Fibroblast of upper back skin (primary cell): Measurements from ENCODE around the gene C11orf68.

Experiments used
- DNase-seq: peaks from one replicate; pipeline ENCODE4 v3.0.0-alpha.2; 2013

Gene C11orf68

DNA sequence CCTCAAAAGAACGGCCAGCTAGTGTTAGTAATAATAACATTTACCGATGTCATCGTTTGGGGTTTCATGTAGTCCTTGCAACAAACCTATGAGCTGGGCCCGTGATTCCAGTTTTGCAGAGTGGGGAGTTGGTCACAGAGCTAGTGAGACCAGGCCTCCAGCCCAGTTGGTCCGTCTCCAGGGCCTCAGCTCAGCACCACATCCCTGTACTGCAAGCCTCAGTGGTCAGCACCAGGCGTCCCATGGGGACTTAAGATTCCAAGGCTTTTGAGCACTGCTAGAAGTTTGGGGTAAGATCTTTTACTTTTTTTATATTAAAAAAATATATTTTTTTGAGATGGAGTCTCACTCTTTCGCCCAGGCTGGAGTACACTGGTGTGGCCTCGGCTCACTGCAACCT lies 25.3 kb upstream of the C11orf68 start:
- no peak for DNase-seq

DNA sequence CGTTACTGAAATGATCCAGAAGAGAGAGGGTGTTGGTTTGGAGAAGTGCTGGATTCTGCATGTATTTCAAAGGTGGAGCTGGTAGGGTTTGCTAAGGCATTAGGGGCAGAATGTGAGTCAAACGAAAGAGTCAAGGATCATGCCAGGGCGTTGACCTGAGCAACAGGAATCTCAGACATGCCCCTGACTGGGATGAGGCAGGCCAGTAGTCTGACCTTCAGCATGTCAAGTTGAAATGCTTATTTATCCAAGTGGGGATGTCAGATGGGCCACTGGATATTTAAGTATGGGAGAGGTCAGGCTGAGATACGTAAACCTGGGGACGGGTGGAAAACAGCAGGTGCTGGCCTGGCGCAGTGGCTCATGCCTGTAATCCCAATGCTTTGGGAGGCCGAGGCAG lies 23.7 kb upstream of the C11orf68 start:
- no peak for DNase-seq

DNA sequence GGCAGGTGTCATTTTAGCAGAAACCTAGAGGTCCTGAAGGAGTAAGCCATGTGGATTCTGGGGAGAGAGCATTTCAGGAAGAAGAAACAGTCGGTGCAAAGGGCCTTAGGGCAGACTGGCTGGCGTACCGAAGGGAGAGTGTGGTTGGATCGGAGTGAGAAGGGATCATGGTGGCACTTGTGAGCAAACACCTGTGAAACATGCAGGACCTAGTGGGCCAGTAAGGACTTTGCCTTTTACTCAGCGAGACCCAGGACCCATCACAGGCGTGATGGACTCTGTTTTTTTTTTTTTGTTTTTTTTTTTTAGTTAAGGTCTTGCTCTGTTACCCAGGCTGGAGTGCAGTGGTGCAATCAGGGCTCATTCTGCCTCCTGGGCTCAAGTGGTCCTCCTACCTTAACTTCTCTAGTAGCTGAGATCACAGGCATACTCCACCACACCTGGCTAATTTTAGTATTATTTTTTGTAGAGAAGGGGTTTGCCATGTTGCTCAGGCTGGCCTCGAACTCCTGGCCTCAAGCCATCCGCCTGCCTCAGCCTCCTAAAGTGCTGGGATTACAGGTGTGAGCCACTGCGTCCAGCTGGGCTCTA lies 23.0 kb upstream of the C11orf68 start:
- no peak for DNase-seq

DNA sequence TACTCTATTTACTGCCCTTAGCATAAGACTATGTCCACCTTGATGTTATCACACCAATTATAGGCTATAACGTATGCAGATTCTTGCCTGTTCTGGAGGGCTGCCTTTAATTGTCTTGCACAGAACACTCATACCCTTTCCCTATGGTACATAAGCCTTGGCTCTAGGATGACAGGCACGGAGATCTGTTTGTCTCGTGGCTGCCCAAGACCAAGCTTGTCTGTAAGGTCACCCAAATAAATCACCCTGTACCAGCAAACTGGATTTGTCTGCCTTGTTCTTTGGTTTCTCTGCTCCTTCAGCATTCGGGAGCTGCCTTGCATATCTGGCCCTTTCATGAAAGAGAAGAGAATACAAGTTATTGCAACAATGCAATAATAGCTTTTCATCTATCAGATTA lies 18.9 kb upstream of the C11orf68 start:
- no peak for DNase-seq

DNA sequence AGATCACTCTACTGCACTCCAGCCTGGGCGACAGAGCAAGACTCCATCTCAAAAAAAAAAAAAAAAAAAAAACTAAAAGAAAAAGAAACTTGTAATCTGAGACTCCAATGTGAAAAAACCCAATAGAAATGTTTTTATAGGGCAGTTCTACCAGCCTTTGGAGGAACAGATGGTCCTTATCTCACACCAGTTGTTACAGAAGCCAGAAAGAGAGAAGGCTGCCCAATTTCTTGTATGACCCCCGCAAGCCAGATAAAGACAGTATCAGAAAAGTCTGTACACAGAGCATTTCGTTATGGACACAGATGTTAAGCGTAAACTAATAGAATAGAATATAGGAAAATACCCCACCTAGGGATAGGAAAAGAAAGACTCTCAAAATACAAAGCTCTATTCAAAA lies 15.2 kb upstream of the C11orf68 start:
- no peak for DNase-seq

DNA sequence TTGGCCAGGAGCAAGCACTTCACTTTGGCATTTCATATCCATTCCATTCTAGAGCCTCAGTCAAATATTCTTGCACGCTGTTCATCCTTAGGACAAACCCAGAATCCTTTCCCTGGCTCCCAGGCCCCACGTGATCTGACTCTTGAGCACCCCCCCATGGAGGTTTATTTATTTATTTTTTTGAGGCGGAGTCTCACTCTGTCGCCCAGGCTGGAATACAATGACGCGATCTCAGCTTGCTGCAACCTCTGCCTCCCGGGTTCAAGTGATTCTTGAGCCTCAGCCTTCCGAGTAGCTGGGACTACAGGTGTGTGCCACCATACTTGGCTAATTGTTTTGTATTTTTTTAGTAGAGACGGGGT lies 13.7 kb upstream of the C11orf68 start:
- no peak for DNase-seq

DNA sequence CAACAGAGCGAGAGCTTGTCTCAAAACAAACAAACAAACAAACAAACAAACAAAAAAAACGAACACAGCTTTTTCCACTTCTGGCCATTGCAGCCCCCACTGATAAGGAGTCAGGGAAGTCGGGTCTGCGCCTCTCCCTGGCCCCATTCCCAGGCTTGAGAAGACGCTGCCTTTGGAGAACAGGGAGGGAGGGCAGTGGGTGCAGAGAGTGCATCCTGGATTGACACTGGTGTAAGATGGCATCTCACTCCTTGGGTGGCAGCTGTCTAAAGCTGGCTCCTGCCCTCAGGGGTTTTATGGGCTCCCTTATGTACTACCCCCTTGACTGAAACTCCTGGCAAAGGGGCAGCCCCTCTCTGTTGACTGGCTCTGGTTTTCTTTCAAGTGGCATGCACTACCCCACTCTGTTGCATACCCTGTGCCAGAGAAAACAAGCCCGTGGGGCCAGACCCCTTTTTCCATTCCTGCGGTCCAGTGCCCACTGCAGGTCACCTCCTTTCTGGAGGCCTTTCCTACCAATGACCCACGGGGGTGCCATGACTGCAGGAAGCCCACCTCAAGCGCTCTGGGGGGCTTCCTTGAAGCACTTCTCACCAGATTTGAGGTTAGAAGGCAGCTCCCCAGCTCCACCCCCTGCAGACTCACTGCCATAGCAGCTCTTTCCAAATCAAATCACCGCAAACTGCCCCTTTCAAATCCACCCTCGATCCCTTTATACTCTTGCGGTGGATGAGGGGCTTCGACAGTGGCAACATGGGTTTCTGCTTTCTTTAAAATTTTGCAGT lies 13.1 kb upstream of the C11orf68 start:
- DNase-seq, result no peak

DNA sequence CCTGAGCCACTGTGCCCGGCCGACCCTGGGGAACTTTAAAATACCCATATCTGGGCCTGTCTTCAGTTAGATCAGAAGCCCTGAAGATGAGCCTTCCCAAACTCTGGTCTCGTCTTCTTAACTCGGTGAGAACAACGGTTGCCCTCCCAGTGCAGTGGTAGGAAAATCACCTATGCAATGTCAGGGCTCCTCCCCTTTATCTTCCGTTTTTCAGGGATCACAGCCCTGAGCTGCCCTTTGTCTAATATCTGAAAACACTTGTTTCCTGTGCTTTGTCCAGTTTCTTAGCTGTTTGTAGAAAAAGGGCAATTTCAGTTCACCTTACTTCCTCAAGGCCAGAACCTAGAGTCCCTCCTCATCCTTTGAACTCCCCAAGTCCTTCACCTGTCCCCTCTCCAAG lies 9.8 kb upstream of the C11orf68 start:
- no peak for DNase-seq

DNA sequence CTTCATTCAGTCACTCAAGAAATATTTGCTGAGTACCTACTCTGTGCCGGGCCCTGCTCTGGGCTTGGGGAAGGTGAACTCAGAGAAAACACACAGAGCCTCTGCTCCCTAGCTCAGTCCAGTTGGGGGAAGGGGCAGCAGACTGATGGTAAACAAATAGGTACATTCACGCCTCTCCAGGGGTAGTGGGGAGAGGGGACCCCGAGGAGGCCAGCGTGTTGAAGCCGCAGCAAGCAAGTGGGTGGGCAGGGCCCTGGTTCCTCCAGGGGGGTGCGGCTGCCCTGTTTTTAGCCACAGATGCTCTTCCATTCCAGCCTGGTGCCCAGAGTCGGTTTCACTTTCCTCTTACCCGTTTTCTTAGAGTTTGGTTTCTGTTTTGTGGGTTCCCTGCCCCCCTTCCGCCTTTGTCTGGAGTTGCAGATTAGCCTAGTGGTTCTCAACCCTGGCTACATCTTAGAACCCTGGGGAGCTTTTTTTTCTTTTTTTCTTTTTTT lies 9.1 kb upstream of the C11orf68 start:
- DNase-seq, result no peak

DNA sequence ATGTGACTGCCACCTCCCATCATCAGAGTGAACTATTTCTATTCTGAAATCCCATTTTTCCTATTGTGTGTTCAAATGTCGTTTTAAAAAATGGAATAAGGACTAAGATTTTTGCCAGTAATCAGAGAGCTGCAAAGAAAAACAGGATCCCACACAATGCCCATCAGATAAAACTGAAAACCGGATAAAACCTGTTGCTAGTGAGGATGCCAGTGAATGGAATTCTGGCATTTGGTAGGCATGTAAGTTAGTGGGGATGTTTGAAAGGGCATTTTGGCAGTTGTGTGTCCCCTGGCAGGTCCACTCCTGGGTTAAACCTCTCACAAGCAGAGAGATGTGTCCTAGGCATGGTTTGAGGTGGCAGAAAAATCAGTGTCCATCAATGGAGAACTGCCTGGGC lies 6.5 kb upstream of the C11orf68 start:
- DNase-seq, result no peak

DNA sequence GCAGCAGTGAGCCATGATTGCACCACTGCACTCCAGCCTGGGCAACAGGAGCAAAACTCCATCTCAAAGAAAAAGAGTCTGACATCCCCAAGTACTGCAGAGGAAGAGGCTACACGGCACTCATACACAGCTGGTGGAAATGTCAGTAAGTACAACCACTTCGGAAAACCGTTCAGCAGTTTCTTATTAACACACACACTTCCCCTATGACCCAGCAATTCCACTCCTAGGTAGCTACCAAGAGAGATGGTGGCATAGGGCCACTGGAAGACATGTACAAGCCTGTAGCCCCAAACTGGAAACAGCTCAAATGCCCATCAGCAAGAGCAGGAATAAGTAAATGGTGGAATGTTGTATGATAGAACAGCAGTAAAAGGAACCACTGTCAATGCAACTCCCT lies 3.7 kb upstream of the C11orf68 start:
- DNase-seq, result no peak

DNA sequence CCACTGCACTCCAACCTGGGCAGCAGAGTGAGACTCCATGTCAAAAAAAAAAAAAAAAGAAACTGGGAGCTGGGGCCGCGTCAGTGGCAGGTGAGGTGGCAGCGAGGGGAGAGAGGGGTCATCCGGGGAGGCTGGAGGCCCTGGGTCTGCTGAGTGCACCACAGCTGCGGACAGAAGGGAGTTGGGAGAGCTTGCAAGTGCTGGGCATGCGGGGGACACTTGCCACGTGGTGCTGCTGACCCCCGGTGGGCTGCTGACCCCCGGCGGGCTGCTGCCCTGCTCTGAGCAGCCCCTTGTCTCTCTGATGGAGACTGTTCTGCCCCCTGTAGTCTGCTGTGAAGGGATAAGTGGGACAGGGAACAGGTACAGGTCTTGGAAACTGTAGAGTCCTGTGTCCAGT lies 3.0 kb upstream of the C11orf68 start:
- no peak for DNase-seq

DNA sequence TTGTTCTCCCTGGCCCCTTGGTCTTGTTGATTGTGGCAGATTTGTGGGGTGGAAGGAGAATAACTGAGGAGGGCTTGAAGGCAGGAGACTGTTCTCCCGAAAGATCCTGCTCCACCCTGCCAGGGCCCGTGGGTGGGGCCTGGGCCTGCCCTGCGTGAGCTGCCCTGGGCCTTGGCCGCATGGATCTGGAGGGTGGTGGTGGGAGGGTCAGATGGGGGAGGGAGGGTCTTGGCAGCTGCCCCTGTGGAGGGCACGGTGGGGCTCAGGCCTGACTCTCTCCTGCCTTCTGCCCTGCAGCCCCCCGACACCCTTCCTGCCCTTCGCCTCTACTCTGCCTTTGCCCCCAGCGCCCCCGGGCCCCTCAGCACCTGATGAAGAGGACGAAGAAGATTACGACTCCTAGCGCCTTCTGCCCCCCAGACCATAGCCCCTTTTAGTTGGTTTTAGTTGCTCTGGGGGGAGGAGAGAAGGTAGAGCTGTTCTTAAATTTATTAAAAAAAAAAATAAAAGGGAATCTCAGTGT lies 2.2 kb upstream of the C11orf68 start:
- no peak for DNase-seq

DNA sequence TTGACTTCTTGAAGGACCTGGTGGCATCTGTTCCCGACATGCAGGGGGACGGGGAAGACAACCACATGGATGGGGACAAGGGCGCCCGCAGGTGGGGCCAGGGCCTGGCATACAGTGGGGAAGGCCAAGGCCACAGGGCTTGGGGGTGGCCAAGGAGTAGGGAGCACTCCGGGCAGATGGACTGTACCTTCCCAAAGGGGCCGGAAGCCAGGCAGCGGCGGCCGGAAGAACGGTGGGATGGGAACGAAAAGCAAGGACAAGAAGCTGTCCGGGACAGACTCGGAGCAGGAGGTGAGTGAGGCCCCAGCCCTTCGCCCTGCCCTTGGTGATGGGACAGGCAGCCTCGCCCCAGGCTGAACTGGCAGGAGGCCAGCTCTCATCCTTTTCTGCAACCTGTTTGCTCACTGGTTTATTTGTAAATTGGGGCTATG lies 1.5 kb upstream of the C11orf68 start:
- no peak for DNase-seq

DNA sequence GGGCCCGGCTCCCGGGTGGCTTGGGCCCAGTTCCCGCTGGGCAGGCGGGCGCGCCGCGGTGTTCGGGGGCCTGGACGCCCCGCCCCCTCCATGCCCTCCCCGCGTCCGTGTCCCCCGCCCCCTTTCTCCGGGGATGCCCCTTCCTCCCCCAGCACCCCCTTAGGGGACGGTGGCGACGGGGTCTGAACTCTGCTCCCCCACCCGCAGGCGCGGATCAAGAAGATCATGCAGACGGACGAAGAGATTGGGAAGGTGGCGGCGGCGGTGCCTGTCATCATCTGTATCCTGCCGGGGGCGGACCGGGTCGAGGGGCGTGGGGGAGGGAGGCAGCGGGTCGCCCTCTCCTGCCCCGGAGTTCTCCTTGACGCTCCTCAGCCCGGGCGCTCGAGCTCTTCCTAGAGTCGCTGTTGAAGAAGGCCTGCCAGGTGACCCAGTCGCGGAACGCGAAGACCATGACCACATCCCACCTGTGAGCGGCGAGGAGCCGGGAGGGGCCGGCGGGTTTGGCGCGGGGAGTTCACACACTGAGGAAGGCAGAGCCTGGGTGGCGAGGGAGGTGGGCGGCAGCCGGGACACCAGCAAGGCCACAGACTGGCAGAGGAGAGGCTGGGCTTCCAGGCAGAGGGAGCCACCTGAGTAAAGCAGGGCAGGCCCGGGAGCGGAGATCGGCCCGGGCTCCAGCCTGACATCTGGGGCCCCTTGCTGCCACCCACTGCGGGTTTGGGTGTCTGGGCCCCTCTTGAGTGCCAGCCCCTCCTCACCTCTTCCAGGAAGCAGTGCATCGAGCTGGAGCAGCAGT lies 910 bp upstream of the C11orf68 start:
- DNase-seq, result no peak

DNA sequence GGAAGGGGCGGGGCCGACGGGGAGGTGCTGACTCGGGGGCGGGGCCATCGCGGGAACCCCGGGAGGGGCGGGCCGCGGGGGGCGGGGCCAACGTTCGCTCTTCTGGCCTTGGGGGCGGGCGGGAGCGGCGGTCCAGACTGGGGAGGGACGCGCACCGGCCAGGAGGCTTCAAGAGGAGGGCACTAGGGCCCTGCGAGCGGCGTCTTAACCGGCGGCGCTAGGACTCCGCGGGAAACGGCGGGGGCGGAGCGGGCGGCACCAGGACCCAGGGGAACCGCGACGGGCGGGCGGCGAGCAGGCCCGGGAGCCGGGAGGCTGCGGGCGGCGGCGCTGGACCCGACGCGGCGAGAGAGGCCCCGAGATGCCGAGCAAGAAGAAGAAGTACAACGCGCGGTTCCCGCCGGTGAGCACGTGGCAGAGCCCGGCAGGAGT lies 295 bp upstream of the C11orf68 start, which contains the start of gene DRAP1:
DRAP1 (plus strand) TSS at position 286 of the 432 bp plus-strand sequence; CDS start at position 362, 76 bp downstream.
- DNase-seq, result peak; percentile 99

DNA sequence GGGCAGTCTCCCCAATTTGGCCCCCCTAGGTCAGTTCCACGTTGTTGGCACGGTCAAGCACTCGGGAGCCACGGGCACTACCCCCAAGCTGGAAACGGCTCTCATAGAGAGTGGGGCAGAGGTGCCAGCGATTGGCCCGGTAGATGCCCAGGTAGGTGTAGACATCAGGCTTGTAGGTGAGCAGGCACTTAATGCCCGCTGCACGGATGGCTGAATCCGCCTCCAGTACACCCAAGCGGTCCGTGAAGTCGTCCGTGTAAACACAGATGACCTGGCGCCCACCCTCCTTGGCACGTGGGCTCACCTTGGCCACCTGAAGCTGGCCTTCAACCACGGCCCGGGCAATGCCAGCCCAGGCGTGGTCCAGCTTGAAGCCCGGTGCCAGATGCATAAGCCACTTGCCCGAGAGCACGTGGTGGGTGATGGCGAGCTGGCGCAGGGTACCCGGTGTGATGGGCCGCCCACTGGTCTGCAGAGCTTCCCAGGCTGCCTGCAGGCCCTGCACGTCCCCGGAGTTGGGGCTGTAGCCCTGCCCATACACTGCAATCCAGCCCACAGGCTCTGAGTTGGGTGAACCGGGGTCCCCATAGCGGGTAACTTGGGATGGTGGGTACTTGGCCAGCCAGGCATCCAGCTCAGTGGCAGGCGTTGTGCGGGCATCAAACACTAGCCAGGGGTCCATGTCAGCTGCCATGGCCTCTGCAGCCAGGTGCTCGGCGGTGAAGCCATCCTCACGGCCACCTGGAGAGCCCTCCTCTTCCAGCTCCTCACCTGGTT lies 1.2 kb downstream of the C11orf68 start:
- DNase-seq, result no peak

DNA sequence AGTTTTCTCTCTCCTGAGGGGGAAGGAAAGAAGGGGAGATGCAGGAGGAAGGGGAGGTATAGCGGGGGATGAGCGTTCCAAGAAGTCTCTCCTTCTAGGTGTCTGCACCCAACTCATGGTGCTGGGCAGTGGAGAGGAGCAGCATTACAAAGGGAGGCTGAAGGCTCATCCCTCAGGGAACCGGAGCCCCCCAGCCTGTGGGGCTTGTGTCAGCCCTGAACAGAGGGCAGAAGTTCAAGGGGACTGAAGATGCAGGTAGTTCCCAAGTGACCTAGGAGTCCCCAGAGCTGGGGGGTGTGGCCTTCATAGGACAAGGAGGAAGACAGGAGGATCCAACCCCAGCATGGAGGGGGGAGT lies 1.8 kb downstream of the C11orf68 start:
- DNase-seq, result no peak

DNA sequence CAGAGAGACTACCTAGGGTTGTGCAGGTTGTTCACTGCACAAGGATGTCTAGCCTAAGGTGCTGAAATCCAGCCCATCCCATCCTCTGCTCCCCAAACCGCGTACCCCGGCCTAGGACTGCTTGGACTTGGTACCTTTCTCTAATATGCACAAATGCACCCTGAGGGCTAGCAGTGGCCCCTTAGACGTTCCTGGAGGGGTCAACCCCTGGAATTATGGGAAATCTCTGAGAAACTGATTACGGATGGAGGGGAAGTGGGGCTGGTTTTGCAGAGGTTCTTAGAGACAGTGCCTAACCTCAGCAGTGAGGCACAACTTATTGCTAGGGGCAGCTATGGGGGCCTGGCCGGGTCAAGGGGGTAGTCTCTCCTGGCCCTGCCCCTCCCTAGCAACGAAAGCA lies 2.5 kb downstream of the C11orf68 start:
- no peak for DNase-seq

DNA sequence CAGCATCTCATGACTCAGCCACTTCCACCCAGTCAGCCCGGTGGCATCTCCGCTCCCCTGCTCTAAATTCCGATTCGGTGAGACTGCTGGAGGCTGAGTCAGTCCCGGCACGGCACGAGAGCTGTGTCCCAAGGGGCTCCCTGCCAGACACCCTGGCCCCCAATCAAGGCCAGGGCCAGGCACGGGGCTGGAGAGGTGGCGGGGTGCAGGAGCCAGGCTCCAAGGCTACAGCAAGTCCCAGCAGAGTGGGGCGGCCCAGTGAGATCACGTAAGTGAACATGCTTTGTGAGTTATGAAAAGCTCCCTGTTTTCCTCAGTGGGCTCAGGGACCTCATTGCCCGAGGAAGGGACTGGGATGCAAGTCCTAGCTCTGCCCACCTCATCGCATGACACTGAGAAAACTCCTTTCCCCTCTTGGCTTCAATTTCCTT lies 3.0 kb downstream of the C11orf68 start:
- peak; percentile 98 for DNase-seq

DNA sequence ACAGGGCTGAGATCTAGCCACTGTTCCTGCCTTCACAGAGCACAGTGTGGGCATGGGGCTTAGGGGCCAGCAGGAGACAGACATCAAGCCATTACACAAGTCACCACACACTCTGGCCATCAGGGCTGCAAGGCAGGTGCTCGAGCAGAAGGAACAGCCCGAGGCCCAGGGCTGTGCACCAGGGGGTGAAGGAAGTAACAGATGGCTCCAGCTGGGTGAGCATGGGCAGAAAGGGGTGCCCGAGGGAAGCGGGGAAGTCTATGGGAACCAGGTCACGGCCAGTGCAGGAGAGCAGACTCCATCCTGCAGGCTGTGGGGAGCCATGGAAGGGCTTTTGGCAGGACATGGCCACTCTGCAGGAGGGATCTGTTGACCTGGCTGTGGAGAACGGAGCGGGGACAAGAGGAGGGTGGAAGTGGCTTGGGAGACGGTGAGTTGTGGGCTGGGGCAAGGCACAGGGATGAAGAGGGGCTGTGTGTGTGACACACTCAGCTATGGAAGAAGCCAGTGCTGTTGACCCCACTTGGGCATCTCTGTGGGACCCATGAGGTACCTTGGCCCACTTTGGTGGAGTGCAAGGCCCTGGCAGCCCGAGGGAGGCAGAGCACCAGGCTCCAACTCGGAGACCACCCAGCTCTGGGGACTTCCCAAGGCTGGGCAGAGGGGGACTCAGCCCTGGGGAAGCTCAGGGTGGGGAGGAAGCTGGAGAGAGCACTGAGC lies 3.6 kb downstream of the C11orf68 start:
- no peak for DNase-seq

DNA sequence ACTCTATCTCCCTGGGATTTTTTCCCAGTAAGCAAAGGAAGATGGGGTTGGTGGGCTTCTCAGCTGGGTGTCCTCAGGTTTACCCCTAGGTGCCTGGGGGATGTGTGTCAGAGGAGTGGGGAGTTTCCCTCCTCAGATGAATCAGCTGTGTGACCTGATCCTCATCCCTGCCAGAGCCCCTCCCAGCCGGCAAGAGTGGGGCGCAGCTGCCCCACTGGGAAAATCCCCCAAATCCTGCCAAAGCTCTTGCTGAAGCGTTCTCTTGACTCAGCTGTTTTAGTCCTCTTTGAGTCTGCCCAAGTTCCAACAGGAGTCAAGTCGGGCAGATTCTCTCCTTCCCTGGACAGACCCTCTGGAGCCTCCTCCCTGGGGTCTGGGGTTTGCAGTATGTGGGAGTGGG lies 6.0 kb downstream of the C11orf68 start:
- DNase-seq, result no peak
